Astrocyte of the cerebellum (primary cell): Measurements from ENCODE around the gene LMOD1.

Experiments used
- DNase-seq: peaks from one replicate; pipeline ENCODE4 v3.0.0-alpha.2; 2011; ENCODE audit warnings: low read depth
- H3K4me3 ChIP-seq: 2 replicates; pipeline ENCODE4 v1.5.1; 2011; ENCODE audit warnings: mild to moderate bottlenecking, low read depth, low read length, moderate library complexity
- in situ Hi-C: cut with HindIII; loops from 2 replicates; pipeline ENCODE4 v1.10.0; 2017; ENCODE audit warnings: low sequenced_read_pairs
- TF ChIP-seq, protein P1 (sequence below): IDR thresholded peaks from 2 replicates; pipeline ENCODE4 v1.5.1; 2012; ENCODE audit warnings: low read length, low read depth, moderate library complexity, mild to moderate bottlenecking; ENCODE audit errors: missing control alignments

LMOD1 gene

DNA sequence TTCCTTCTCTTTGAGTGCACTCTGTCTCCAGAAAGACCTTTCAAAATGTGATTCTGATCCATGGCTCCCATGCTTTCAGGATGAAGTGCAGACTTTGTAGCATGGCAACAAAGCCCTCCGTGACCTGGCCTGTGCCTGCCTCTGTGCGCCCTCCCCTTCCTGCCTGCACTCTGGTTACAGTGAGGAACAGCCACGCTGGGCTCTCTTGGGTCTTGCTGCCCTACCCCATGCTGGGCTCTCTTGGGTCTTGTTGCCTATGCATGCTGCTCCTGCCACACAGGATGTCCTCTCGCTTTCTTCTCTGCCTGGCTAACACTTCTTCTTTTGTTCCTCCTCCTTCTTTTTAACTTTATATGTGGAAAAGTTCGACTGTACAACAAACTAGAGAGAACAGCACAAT is 28.0 kb downstream of the LMOD1 start:
- in situ Hi-C loops = no loop called here
- H3K4me3 ChIP-seq = no peak overlapping the region
- DNase-seq = no peak
- TF ChIP-seq, protein P1, sequence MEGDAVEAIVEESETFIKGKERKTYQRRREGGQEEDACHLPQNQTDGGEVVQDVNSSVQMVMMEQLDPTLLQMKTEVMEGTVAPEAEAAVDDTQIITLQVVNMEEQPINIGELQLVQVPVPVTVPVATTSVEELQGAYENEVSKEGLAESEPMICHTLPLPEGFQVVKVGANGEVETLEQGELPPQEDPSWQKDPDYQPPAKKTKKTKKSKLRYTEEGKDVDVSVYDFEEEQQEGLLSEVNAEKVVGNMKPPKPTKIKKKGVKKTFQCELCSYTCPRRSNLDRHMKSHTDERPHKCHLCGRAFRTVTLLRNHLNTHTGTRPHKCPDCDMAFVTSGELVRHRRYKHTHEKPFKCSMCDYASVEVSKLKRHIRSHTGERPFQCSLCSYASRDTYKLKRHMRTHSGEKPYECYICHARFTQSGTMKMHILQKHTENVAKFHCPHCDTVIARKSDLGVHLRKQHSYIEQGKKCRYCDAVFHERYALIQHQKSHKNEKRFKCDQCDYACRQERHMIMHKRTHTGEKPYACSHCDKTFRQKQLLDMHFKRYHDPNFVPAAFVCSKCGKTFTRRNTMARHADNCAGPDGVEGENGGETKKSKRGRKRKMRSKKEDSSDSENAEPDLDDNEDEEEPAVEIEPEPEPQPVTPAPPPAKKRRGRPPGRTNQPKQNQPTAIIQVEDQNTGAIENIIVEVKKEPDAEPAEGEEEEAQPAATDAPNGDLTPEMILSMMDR = no peak

DNA sequence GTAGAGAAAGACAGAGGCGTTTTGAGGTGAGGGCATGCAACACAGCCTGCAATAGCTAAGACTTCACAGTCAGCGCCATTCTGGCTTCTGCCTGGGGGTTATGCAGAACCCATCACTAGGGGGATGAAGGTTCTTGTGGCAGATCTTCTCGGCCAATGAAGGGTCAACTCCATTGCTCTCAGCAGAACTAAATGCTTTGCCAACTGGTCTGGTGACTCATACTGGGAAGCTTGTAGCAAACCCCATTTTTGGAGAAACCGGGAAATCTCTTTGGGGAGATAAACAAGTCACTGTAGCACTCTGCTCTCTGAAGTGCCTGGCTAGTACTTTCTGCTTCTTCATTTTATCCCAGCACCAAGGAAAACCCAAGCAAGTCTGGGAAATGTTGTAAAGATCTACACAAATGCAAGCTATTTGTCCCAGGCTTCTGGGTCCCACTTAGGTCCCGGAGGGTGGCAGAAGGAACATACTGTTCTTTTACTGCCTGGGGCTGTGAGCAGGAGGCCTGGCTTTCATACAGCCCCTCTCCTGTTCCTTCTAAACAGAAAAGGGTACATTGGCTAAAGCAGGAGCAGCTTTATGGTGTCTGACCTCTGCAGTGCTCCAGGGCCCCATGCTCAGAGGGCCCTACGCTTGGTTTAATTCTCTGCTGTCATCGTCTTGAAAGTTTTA is 28.9 kb downstream of the LMOD1 start:
- peak; percentile 57 for DNase-seq
- TF ChIP-seq, protein P1 = no peak
- in situ Hi-C loops = no loop called here
- H3K4me3 ChIP-seq = no peak overlapping the region

DNA sequence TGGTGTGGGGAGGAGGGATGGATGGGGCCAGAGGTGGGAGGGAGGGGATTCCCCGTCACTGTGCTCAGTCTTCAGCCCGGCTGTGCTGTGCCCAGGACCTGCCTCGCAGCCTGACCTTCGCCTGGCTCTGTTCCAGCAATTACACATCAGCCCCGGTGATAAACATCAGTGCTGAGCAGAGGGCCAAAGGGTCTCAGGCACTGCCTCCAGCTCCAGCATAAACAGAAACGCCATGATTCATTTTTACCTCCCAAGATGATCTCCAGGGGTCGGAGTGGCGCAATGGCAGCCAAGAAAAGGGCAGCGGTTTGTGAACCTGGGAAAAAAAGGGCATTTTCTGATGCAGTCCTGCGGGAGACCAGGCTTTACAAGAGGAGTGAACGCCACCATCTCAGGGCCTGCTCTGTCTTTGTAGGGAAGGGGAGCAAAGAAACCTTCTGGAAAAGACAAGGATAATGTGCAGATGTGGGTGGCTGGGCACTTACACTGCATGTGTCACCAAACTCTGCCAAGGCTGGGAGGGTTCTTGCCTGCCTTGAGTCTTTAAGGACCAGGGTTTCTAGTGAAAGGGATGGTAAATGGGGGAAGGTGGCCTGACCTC is 29.6 kb downstream of the LMOD1 start:
- H3K4me3 ChIP-seq = no peak overlapping the region
- in situ Hi-C loops = no loop called here
- TF ChIP-seq, protein P1 = no peak
- no peak for DNase-seq

DNA sequence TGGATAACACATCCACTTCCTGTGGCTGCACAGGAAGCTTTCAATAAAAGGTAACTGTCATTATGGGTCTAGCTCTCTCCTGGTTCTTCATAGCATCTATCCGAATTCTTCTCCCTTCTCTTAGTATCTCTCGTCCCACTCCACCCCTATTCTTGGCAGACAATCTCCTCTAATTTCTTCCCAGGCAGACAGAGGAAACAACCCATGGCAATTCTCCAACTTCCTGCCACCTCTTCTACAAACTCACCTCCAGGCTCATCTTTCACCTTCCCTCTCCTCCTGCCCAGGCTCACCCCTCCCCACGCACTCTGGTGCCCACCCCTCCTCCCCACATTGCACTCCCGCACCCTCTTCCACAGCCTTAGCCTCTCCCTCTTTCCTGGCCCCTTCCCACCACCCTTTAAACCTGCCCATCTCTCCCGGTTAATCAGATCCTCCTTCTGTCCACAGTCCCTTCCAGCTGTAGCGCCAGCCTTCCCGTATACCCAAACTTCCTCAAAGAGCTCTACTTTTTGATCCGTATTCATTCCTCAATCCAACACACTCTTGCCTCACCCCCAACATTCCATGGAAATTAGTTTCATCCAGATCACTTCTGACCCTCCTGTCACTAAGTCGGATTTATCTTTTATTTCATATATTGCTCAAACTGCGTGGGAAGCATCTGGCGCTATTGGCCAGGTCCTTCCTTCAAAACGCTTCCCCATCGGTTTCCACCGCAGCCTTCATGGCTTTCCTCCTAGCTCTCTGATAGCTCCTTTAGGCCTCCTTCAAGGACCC is 31.7 kb downstream of the LMOD1 start:
- no peak for DNase-seq
- in situ Hi-C loops = loop anchor here (5.0 kb wide), 1 partner anchor 83 kb away; no protein-coding TSS in a partner anchor
- no peak overlapping the region for H3K4me3 ChIP-seq
- TF ChIP-seq, protein P1 = no peak

DNA sequence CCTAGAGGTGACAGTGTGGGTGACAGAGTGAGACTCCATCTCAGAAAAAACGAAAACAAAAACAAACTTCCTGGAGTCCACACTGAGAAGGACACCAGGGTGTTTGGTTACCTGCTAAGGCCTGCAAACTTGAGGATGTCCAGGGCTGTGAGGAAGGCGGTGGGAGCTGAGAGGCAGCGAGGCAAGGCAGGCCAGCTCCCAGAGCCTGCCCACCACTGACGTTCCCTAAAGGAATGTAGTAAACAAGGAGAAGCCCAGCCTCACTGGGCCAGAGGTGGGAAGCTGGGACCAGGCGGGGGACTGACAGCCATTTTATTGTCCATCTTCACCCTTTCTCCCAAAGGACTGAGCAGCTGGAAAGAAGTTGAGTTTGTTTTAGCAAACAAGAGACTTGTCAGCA is 33.5 kb downstream of the LMOD1 start:
- in situ Hi-C loops = loop anchor here (5.0 kb wide), 1 partner anchor 84 kb away; no protein-coding TSS in a partner anchor
- TF ChIP-seq, protein P1 = no peak
- no peak for DNase-seq
- H3K4me3 ChIP-seq = no peak overlapping the region

DNA sequence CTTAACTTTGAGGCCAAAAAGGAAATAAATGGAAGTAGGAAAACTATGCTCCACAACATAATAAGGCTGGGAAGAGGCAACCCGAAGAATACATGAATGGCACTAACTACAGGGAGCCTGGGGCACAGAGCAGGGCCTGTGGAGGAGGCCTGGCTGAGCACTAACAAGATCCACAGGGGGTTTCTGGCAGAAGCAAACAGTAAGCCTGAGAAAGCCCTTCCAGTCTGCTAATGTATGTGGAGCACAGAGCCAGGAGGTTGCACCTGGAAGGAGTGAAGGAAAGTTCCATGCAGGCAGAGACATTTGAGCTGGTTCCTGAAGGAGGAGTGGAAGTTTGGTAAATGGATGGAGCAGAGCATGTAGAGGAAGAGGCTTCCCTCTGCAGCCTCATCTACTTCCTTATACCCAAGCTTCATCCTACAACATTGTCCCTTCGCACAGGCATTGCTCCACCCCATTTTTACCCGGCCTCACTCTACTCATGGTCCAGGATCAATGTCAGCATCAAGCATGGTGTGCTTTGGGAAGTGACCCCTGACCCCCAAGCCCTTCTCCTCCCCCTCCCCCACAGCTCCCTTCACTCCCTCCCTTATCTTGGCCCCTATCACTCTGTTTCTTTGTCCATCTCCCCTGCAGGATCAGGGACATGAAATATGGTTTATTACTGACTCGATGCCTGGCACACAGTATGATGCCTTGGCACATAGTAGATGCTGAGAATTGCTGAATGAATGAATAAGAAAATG is 34.3 kb downstream of the LMOD1 start:
- TF ChIP-seq, protein P1 = no peak
- H3K4me3 ChIP-seq = no peak overlapping the region
- in situ Hi-C loops = loop anchor here (5.0 kb wide), 1 partner anchor 85 kb away; no protein-coding TSS in a partner anchor
- no peak for DNase-seq
